Rectal smooth muscle tissue (tissue), 1 donor: Measurements from ENCODE around the gene C6orf58.

ENCODE experiments used
- H3K27ac ChIP-seq: one replicate; pipeline ENCODE4 v1.7.0; 2013; ENCODE audit warnings: low read depth, low read length, inconsistent platforms
- H3K27me3 ChIP-seq: one replicate; pipeline ENCODE4 v1.7.0; 2013; ENCODE audit warnings: low read length; ENCODE audit not compliant: control insufficient read depth, insufficient read depth
- H3K36me3 ChIP-seq: one replicate; pipeline ENCODE4 v1.7.0; 2013; ENCODE audit warnings: low read length; ENCODE audit not compliant: control insufficient read depth, insufficient read depth
- H3K4me1 ChIP-seq: one replicate; pipeline ENCODE4 v1.7.0; 2013; ENCODE audit warnings: low read length; ENCODE audit not compliant: control insufficient read depth, insufficient read depth
- H3K4me3 ChIP-seq: one replicate; pipeline ENCODE4 v1.7.0; 2013; ENCODE audit warnings: low read length
- H3K9ac ChIP-seq: one replicate; pipeline ENCODE4 v1.7.0; 2013; ENCODE audit warnings: low read length

Gene C6orf58

DNA sequence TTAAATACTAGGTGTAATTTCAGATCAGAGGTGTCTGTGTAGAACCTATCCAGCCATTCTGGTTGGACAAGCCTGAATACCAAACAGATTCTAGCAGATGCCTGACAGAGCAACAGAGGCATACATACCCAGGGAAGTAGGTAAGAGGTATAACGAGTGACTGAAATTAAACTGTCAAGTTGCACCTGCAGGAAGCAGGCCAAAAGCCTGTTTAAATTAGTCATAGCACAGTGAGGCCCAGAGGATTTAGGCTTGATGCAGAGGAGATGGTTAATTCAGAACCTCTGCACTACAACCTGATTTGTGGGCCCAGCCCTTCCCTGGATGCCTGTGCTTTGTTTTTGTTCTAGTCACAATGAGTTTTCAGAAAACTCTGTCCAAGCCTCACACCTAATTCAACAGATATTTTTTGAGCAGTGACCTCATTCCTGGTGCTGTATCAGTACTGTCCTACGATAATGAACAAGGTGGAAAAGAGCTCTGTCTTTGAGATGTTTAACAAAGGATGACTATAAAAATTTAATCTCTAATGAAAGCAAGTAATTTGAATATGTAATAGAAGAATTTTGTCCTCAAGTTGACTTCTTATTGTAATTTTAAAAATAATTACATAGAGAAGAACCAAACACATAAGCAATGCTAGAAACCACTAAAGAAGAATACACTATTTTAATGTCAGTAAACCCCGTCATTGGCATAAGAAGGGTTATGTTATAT is 31.7 kb downstream of the C6orf58 start:
- Histone ChIP-seq H3K4me1 (no peaks in the 10 kb centered on the region), H3K36me3 (no peaks in the 10 kb centered on the region), H3K27me3 (no peaks in the 10 kb centered on the region), H3K27ac (no peak overlapping the region), H3K4me3 (no peak overlapping the region), H3K9ac (no peak overlapping the region)

DNA sequence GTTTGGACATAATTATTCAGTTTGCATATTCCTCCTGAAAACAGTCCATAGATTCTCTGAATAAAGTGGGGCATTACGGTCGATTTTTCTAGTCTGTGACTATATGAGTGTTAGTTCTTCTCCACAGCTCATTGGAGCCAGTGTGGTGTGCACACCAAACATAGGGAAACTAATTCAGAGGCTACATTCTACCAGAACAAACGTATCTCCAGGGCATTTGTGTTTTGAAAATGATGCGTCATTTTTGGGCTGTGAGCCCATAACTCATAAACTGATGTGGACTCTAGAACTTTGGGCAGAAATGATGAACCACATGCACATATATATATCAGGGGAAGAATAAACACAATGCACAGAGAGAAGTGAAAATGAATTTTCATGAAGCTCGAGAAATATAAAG is 41.8 kb downstream of the C6orf58 start:
- H3K9ac ChIP-seq = no peak overlapping the region
- no peaks in the 10 kb centered on the region for H3K4me1 ChIP-seq
- no peaks in the 10 kb centered on the region for H3K27me3 ChIP-seq

DNA sequence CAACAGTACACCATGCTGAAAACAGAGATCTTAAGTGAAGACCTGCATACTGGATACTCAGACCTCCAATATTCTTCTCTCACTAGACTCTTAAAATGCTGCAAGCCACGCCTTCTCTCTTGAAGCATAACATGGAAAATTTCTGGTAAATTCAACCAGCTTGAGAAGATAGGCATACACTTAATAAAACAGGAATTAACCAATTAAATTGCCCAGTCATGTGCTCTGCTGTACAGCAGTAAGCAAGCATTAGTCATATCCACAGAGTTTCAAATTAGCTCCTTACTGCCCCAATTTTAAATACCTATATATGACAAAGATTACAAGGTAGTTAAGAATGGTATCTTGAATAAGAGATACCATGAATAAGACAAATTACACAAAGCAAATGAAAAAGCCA is 53.8 kb downstream of the C6orf58 start:
- Histone ChIP-seq H3K27me3 (no peaks in the 10 kb centered on the region), H3K4me3 (no peak overlapping the region), H3K9ac (no peak overlapping the region), H3K36me3 (no peaks in the 10 kb centered on the region), H3K27ac (no peak overlapping the region), H3K4me1 (no peaks in the 10 kb centered on the region)

More for the DNA sequence above, 41.8 kb downstream of the C6orf58 start:
- Histone ChIP-seq H3K27ac (no peak overlapping the region), H3K4me3 (no peak overlapping the region), H3K36me3 (no peaks in the 10 kb centered on the region)

DNA sequence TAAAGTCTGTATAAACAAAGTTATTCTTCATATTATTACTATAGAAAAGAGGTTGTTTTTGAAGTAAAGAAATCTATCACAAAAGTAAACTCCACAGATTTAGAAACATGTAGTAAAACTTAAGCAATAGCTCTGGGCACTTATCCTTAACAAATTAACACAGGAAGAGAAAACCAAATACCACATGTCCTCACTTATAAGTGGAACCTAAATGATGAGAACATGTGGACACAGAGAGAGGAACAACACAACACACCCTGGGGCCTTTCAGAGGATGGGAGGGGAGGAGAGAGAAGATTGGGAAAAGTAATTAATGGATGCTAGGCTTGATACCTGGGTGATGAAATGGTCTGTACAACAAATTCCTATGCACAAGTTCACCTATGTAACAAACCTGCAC is 57.2 kb downstream of the C6orf58 start:
- H3K9ac ChIP-seq = no peak overlapping the region
- no peak overlapping the region for H3K4me3 ChIP-seq
- H3K36me3 ChIP-seq = no peaks in the 10 kb centered on the region
- no peaks in the 10 kb centered on the region for H3K4me1 ChIP-seq
- H3K27ac ChIP-seq = no peak overlapping the region
- H3K27me3 ChIP-seq = no peaks in the 10 kb centered on the region

- H3K9ac ChIP-seq = no peak overlapping the region
- H3K4me1 ChIP-seq = no peaks in the 10 kb centered on the region
- H3K36me3 ChIP-seq = no peaks in the 10 kb centered on the region
- no peak overlapping the region for H3K27ac ChIP-seq
- H3K27me3 ChIP-seq = no peaks in the 10 kb centered on the region
- H3K4me3 ChIP-seq = no peak overlapping the region
These were observed 58.1 kb downstream of the C6orf58 start for GRCh38 chr6:127635091-127635490.

DNA sequence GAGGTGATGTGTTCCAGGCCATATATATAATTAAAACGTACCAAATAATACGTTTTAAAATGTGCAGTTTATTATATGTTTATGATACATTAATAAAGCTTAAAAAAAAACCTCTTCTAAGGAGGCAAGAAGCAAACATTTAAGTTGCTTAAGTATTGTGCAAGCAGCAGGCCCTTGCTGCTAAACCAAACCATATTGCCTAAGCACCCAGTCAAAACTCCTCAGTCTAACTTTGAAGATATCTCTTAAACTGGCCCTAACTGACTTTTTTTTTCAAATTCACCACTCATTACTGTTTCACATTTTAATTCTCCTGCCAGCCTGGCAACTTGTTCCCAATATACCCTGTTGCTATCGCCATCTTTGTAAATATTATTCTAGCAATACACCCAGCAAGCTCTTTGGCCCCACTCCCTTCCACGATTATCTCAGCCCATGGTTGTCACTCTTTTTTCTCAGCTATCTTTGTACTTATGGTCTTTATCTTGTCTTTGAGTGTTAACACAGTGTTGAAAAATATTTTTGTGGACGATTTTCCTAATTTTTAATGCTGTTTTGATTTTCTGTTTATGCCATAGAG is 60.9 kb downstream of the C6orf58 start:
- H3K27ac ChIP-seq = no peak overlapping the region
- H3K27me3 ChIP-seq = no peaks in the 10 kb centered on the region
- no peak overlapping the region for H3K4me3 ChIP-seq
- no peak overlapping the region for H3K9ac ChIP-seq
- no peaks in the 10 kb centered on the region for H3K4me1 ChIP-seq
- H3K36me3 ChIP-seq = no peaks in the 10 kb centered on the region
